MM.1S (cell line): ENCODE results near the gene SHISA8.
A peak's percentile ranks its signal among the peaks of the same experiment; 100 is the strongest.

Experiments used
- DNase-seq: peaks from one replicate; pipeline ENCODE4 v3.0.0-alpha.2; 2015
- H2AFZ ChIP-seq: fragments of 300-600 bp; sonication (generic); 2 replicates; pipeline ENCODE4 v1.6.0; 2016; ENCODE audit warnings: antibody characterized with exemption, low read length
- H3F3A ChIP-seq: fragments of 300-600 bp; sonication (generic); 2 replicates; pipeline ENCODE4 v1.6.1; 2016; ENCODE audit warnings: mild to moderate bottlenecking, antibody characterized with exemption, low read length, moderate library complexity, mixed read lengths; ENCODE audit not compliant: insufficient read depth
- H3K27ac ChIP-seq: fragments of 300-600 bp; sonication (generic); 2 replicates; pipeline ENCODE4 v1.5.1; 2016; ENCODE audit warnings: mild to moderate bottlenecking, low read length
- H3K27me3 ChIP-seq: fragments of 300-600 bp; sonication (generic); replicated peaks from 2 replicates; pipeline ENCODE4 v1.6.0; 2016; ENCODE audit warnings: low read length; ENCODE audit not compliant: insufficient read depth
- H3K36me3 ChIP-seq: fragments of 300-600 bp; sonication (generic); replicated peaks from 2 replicates; pipeline ENCODE4 v1.6.1; 2016; ENCODE audit warnings: mild to moderate bottlenecking, low read length, mixed read lengths; ENCODE audit not compliant: insufficient read depth
- H3K4me1 ChIP-seq: fragments of 300-600 bp; sonication (generic); 2 replicates; pipeline ENCODE4 v1.6.1; 2016; ENCODE audit warnings: low read length, mixed read lengths
- H3K4me2 ChIP-seq: fragments of 300-600 bp; sonication (generic); 2 replicates; pipeline ENCODE4 v1.6.0; 2016; ENCODE audit warnings: low read depth, low read length
- H3K4me3 ChIP-seq: fragments of 300-600 bp; sonication (generic); 2 replicates; pipeline ENCODE4 v1.5.1; 2016; ENCODE audit warnings: low read length, mixed read lengths
- H3K79me2 ChIP-seq: fragments of 300-600 bp; sonication (generic); 2 replicates; pipeline ENCODE4 v1.6.1; 2016; ENCODE audit warnings: mixed run types, low read length, mixed read lengths
- H3K9ac ChIP-seq: fragments of 300-600 bp; sonication (generic); 2 replicates; pipeline ENCODE4 v1.6.1; 2016; ENCODE audit warnings: low read length, mixed read lengths
- H3K9me2 ChIP-seq: fragments of 300-600 bp; sonication (generic); replicated peaks from 2 replicates; pipeline ENCODE4 v1.6.1; 2016; ENCODE audit warnings: mild to moderate bottlenecking, low read length, mixed read lengths; ENCODE audit not compliant: insufficient read depth
- H3K9me3 ChIP-seq: fragments of 300-600 bp; sonication (generic); replicated peaks from 2 replicates; pipeline ENCODE4 v1.6.1; 2016; ENCODE audit warnings: mild to moderate bottlenecking, low read length, mixed read lengths; ENCODE audit not compliant: insufficient read depth
- H4K20me1 ChIP-seq: fragments of 300-600 bp; sonication (generic); 2 replicates; pipeline ENCODE4 v1.6.1; 2016; ENCODE audit warnings: mild to moderate bottlenecking, low read length, moderate library complexity, mixed read lengths; ENCODE audit not compliant: insufficient read depth
- CTCF ChIP-seq: fragments of 300-600 bp; sonication (generic); IDR thresholded peaks from 2 replicates; pipeline ENCODE4 v1.5.1; 2016; ENCODE audit warnings: antibody characterized with exemption, low read length, mixed read lengths
- EZH2 ChIP-seq: fragments of 300-600 bp; sonication (generic); optimal IDR thresholded peaks from 2 replicates; pipeline ENCODE3; 2017; ENCODE audit warnings: low read depth, mild to moderate bottlenecking, antibody characterized with exemption, low read length, mixed read lengths
- EZH2phosphoT487 ChIP-seq: fragments of 300-600 bp; sonication (generic); IDR thresholded peaks from 2 replicates; pipeline ENCODE4 v1.6.1; 2018; ENCODE audit warnings: antibody characterized with exemption, low read length

SHISA8 gene

GRCh38 chr22:41939981-41940831 is 25.3 kb upstream of the SHISA8 start:
- DNase-seq = peak; percentile 89
- H4K20me1 ChIP-seq = no peaks in the 10 kb centered on the region
- H3K27me3 ChIP-seq = no peaks in the 10 kb centered on the region
- H3K4me1 ChIP-seq = peaks cover 26% of the 10 kb centered on the region
- H3K9me3 ChIP-seq = no peaks in the 10 kb centered on the region
- H3K4me3 ChIP-seq = no peak overlapping the region
- H3K36me3 ChIP-seq = peaks cover 16% of the 10 kb centered on the region
- H3K9ac ChIP-seq = peak overlapping the region; percentile 74
- peaks cover 49% of the 10 kb centered on the region for H3K79me2 ChIP-seq
- no peak overlapping the region for H2AFZ ChIP-seq
- no peak for TF ChIP-seq EZH2
- TF ChIP-seq CTCF = no peak
- no peak for TF ChIP-seq EZH2phosphoT487
- no peaks in the 10 kb centered on the region for H3K9me2 ChIP-seq
- H3K27ac ChIP-seq = peak overlapping the region; percentile 99
- peaks cover 36% of the 10 kb centered on the region for H3F3A ChIP-seq
- H3K4me2 ChIP-seq = peak overlapping the region; percentile 34

DNA sequence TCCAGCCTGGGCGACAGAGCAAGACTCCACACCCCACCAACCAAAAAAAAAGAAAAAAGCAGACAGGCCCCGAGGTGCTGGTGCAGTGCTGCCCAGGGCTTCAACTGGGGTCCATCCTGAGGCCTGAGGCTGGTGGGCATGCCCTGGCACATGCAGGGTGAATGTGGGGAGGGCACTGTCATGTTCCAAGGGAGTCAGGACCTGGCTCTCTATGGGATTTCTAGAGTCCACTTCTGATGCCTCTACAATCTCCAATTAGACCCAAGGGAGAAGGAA is 22.0 kb upstream of the SHISA8 start:
- peaks cover 14% of the 10 kb centered on the region for H3K4me1 ChIP-seq
- no peak for DNase-seq
- no peak overlapping the region for H3K27ac ChIP-seq
- no peak for TF ChIP-seq EZH2phosphoT487
- TF ChIP-seq EZH2 = no peak
- no peak for TF ChIP-seq CTCF
- no peak overlapping the region for H2AFZ ChIP-seq
- no peaks in the 10 kb centered on the region for H3K9me3 ChIP-seq
- H3F3A ChIP-seq = peaks cover 29% of the 10 kb centered on the region
- no peak overlapping the region for H3K4me3 ChIP-seq
- no peaks in the 10 kb centered on the region for H3K27me3 ChIP-seq
- H3K4me2 ChIP-seq = no peak overlapping the region
- peaks cover 9% of the 10 kb centered on the region; the same call in 1 of the 2 replicates for H3K36me3 ChIP-seq
- H3K9ac ChIP-seq = no peak overlapping the region
- H4K20me1 ChIP-seq = no peaks in the 10 kb centered on the region
- no peaks in the 10 kb centered on the region for H3K9me2 ChIP-seq
- H3K79me2 ChIP-seq = peaks cover 21% of the 10 kb centered on the region

DNA sequence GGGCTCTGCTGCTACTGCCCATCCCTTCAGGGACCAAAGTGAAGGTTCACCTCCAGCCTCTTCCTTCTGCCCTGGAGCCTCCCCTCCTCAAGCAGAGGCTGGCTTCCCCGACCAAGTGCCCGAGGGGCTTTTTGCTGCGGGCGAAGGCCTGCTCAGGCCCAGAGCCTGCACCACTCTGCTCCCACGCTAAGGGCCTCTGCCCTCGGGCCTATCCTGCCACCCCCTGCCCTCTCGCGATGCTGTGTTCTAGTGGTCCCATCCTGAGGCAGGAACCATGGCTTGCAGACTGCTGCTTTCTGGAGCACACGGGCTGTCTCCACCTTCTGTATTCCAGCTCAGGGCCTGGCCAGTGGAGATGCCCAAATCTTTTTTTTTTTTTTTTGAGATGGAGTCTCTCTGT is 20.6 kb upstream of the SHISA8 start:
- H3K27ac ChIP-seq = no peak overlapping the region
- no peak for TF ChIP-seq EZH2phosphoT487
- TF ChIP-seq EZH2 = no peak
- no peak for TF ChIP-seq CTCF
- H3K79me2 ChIP-seq = peaks cover 10% of the 10 kb centered on the region
- H3K9me2 ChIP-seq = no peaks in the 10 kb centered on the region
- peaks cover 1% of the 10 kb centered on the region for H3K4me1 ChIP-seq
- H2AFZ ChIP-seq = no peak overlapping the region
- no peak overlapping the region for H3K9ac ChIP-seq
- no peaks in the 10 kb centered on the region for H3K9me3 ChIP-seq
- no peak overlapping the region for H3K4me2 ChIP-seq
- no peak for DNase-seq
- peaks cover 17% of the 10 kb centered on the region for H3F3A ChIP-seq
- H4K20me1 ChIP-seq = no peaks in the 10 kb centered on the region
- no peaks in the 10 kb centered on the region for H3K27me3 ChIP-seq
- peaks cover 9% of the 10 kb centered on the region; the same call in 1 of the 2 replicates for H3K36me3 ChIP-seq
- H3K4me3 ChIP-seq = no peak overlapping the region
